ENCODE data around the gene RAB27A.
"Not testable (repeated sequence)": the region's sequence is repeated elsewhere in the genome, so short reads cannot be mapped to it uniquely, and the experiment has no call there.

DNA sequence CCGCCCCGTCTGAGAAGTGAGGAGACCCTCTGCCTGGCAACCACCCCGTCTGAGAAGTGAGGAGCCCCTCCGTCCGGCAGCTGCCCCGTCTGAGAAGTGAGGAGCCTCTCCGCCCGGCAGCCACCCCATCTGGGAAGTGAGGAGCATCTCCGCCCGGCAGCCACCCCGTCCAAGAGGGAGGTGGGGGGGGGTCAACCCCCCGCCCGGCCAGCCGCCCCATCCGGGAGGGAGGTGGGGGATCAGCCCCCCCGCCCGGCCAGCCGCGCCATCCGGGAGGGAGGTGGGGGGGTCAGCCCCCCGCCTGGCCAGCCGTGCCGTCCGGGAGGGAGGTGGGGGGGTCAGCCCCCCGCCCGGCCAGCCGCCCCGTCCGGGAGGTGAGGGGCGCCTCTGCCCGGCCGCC, 13.2 kb upstream of the RAB27A start:
- TF ChIP-seq, protein P1, sequence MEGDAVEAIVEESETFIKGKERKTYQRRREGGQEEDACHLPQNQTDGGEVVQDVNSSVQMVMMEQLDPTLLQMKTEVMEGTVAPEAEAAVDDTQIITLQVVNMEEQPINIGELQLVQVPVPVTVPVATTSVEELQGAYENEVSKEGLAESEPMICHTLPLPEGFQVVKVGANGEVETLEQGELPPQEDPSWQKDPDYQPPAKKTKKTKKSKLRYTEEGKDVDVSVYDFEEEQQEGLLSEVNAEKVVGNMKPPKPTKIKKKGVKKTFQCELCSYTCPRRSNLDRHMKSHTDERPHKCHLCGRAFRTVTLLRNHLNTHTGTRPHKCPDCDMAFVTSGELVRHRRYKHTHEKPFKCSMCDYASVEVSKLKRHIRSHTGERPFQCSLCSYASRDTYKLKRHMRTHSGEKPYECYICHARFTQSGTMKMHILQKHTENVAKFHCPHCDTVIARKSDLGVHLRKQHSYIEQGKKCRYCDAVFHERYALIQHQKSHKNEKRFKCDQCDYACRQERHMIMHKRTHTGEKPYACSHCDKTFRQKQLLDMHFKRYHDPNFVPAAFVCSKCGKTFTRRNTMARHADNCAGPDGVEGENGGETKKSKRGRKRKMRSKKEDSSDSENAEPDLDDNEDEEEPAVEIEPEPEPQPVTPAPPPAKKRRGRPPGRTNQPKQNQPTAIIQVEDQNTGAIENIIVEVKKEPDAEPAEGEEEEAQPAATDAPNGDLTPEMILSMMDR (IDR thresholded peaks at IDR 0.05; ENCODE audit: low read length), result not testable (repeated sequence)
- not testable (repeated sequence) for TF ChIP-seq EZH2 (optimal IDR thresholded peaks at IDR 0.05; ENCODE audit: low read depth, low read length); EZH2phosphoT487 (IDR thresholded peaks at IDR 0.05; ENCODE audit: low read length)
